SU-DHL-6 (cell line): Measurements from ENCODE around the gene XKRX.

ENCODE experiments used
- H2AFZ ChIP-seq: fragments of 200-600 bp; sonication (generic); 2 replicates; pipeline ENCODE4 v1.6.1; 2014; ENCODE audit warnings: low read depth, mild to moderate bottlenecking, moderate library complexity, mixed read lengths, antibody characterized with exemption, low read length; ENCODE audit not compliant: severe bottlenecking
- H3F3A ChIP-seq: fragments of 200-600 bp; shearing (Covaris generic); 2 replicates; pipeline ENCODE4 v1.6.0; 2016; ENCODE audit warnings: antibody characterized with exemption, mild to moderate bottlenecking; ENCODE audit not compliant: insufficient read depth
- H3K27ac ChIP-seq: fragments of 200-600 bp; sonication (generic); 2 replicates; pipeline ENCODE4 v1.5.1; 2016; ENCODE audit warnings: low read depth, mild to moderate bottlenecking, low read length, moderate library complexity, mixed read lengths
- H3K27me3 ChIP-seq: fragments of 200-600 bp; sonication (generic), shearing (Covaris generic); 2 replicates; pipeline ENCODE4 v1.6.0; 2014; ENCODE audit warnings: mild to moderate bottlenecking, low read length
- H3K36me3 ChIP-seq: fragments of 200-600 bp; sonication (generic); 2 replicates; pipeline ENCODE4 v1.6.1; 2014; ENCODE audit warnings: mild to moderate bottlenecking, low read length, mixed read lengths
- H3K4me2 ChIP-seq: fragments of 300-600, 200-600 bp; shearing (Covaris generic), sonication (generic); 2 replicates; pipeline ENCODE4 v1.6.0; 2014; ENCODE audit warnings: low read length, low read depth, mild to moderate bottlenecking; ENCODE audit not compliant: poor library complexity, severe bottlenecking
- H3K4me3 ChIP-seq: fragments of 200-600 bp; sonication (generic); 2 replicates; pipeline ENCODE4 v1.5.1; 2014; ENCODE audit warnings: antibody characterized with exemption, low read length, mild to moderate bottlenecking, mixed read lengths; ENCODE audit not compliant: insufficient read depth, poor library complexity, severe bottlenecking
- H3K79me2 ChIP-seq: fragments of 200-600 bp; sonication (generic); 2 replicates; pipeline ENCODE4 v1.6.1; 2014; ENCODE audit warnings: mild to moderate bottlenecking, low read length, moderate library complexity; ENCODE audit not compliant: insufficient read depth
- H3K9ac ChIP-seq: fragments of 200-600 bp; sonication (generic); 2 replicates; pipeline ENCODE4 v1.7.0; 2014; ENCODE audit warnings: mild to moderate bottlenecking, low read length
- H3K9me2 ChIP-seq: fragments of 200-600 bp; sonication (generic); replicated peaks from 2 replicates; pipeline ENCODE4 v1.6.1; 2014; ENCODE audit warnings: low read length; ENCODE audit not compliant: insufficient read depth
- H3K9me3 ChIP-seq: fragments of 200-600 bp; sonication (generic); 2 replicates; pipeline ENCODE4 v1.6.1; 2014; ENCODE audit warnings: low read length, mixed read lengths; ENCODE audit not compliant: insufficient read depth
- H4K20me1 ChIP-seq: fragments of 200-600 bp; sonication (generic); 2 replicates; pipeline ENCODE4 v1.6.1; 2014; ENCODE audit warnings: low read depth, mild to moderate bottlenecking, antibody characterized with exemption, low read length, moderate library complexity, mixed read lengths
- CTCF ChIP-seq: fragments of 200-600 bp; sonication (generic); IDR thresholded peaks from one replicate; pipeline ENCODE4 v1.5.1; 2017; ENCODE audit warnings: antibody characterized with exemption, mild to moderate bottlenecking, low read length, moderate library complexity; ENCODE audit not compliant: insufficient read depth, poor library complexity, severe bottlenecking
- EZH2phosphoT487 ChIP-seq: fragments of 200-600 bp; sonication (generic), shearing (Covaris generic); conservative IDR thresholded peaks from 2 replicates; pipeline ENCODE4 v1.6.1; 2018; ENCODE audit warnings: mild to moderate bottlenecking, antibody characterized with exemption, low read length, moderate library complexity, mixed read lengths

The XKRX gene

GRCh38 chrX:100964362-100964761 is 35.6 kb upstream of the XKRX start:
- no peaks in the 10 kb centered on the region for H3K27me3 ChIP-seq
- H3K9ac ChIP-seq = no peak overlapping the region
- H3K27ac ChIP-seq = no peak overlapping the region
- no peak overlapping the region for H2AFZ ChIP-seq
- H3F3A ChIP-seq = no peaks in the 10 kb centered on the region
- no peaks in the 10 kb centered on the region for H3K36me3 ChIP-seq
- no peak overlapping the region for H3K4me3 ChIP-seq
- TF ChIP-seq CTCF (no peak), EZH2phosphoT487 (no peak)
- H4K20me1 ChIP-seq = no peaks in the 10 kb centered on the region
- no peaks in the 10 kb centered on the region for H3K9me3 ChIP-seq
- H3K79me2 ChIP-seq = no peaks in the 10 kb centered on the region
- H3K4me2 ChIP-seq = no peak overlapping the region
- no peaks in the 10 kb centered on the region for H3K9me2 ChIP-seq

GRCh38 chrX:100962811-100963210 is 34.1 kb upstream of the XKRX start:
- Histone ChIP-seq H3K9ac (no peak overlapping the region), H3K9me3 (no peaks in the 10 kb centered on the region), H3K27me3 (no peaks in the 10 kb centered on the region), H3K79me2 (no peaks in the 10 kb centered on the region), H3K9me2 (no peaks in the 10 kb centered on the region), H3K27ac (no peak overlapping the region), H3K36me3 (no peaks in the 10 kb centered on the region), H3F3A (no peaks in the 10 kb centered on the region), H2AFZ (no peak overlapping the region), H3K4me2 (no peak overlapping the region), H3K4me3 (no peak overlapping the region), H4K20me1 (no peaks in the 10 kb centered on the region)
- TF ChIP-seq CTCF = no peak
- TF ChIP-seq EZH2phosphoT487 = no peak

GRCh38 chrX:100948557-100948956 is 19.8 kb upstream of the XKRX start:
- Histone ChIP-seq H3K4me2 (no peak overlapping the region), H3K9me3 (no peaks in the 10 kb centered on the region), H3K27ac (no peak overlapping the region), H3F3A (no peaks in the 10 kb centered on the region), H2AFZ (no peak overlapping the region), H3K79me2 (no peaks in the 10 kb centered on the region), H3K4me3 (no peak overlapping the region), H3K27me3 (no peaks in the 10 kb centered on the region), H3K36me3 (no peaks in the 10 kb centered on the region), H4K20me1 (no peaks in the 10 kb centered on the region), H3K9me2 (no peaks in the 10 kb centered on the region), H3K9ac (no peak overlapping the region)
- no peak for TF ChIP-seq CTCF
- TF ChIP-seq EZH2phosphoT487 = no peak

GRCh38 chrX:100946299-100946927 is 17.7 kb upstream of the XKRX start:
- H2AFZ ChIP-seq = no peak overlapping the region
- TF ChIP-seq CTCF (no peak), EZH2phosphoT487 (no peak)
- H3K4me3 ChIP-seq = no peak overlapping the region
- no peak overlapping the region for H3K4me2 ChIP-seq
- H3K36me3 ChIP-seq = no peaks in the 10 kb centered on the region
- no peaks in the 10 kb centered on the region for H3F3A ChIP-seq
- no peaks in the 10 kb centered on the region for H3K9me2 ChIP-seq
- H3K9ac ChIP-seq = no peak overlapping the region
- H3K79me2 ChIP-seq = no peaks in the 10 kb centered on the region
- H3K9me3 ChIP-seq = no peaks in the 10 kb centered on the region
- no peaks in the 10 kb centered on the region for H4K20me1 ChIP-seq
- H3K27ac ChIP-seq = no peak overlapping the region
- no peaks in the 10 kb centered on the region for H3K27me3 ChIP-seq
